NCI-H2171 treated with DMSO at 0.1 percent for 48 hours (cell line): ENCODE data around the gene CDK16.
A peak's percentile ranks its signal among the peaks of the same experiment; 100 is the strongest.

Source experiments
- DNase-seq: peaks from one replicate; lab custom pipeline; 2025; lab: John Stamatoyannopoulos, UW

Gene CDK16

DNA sequence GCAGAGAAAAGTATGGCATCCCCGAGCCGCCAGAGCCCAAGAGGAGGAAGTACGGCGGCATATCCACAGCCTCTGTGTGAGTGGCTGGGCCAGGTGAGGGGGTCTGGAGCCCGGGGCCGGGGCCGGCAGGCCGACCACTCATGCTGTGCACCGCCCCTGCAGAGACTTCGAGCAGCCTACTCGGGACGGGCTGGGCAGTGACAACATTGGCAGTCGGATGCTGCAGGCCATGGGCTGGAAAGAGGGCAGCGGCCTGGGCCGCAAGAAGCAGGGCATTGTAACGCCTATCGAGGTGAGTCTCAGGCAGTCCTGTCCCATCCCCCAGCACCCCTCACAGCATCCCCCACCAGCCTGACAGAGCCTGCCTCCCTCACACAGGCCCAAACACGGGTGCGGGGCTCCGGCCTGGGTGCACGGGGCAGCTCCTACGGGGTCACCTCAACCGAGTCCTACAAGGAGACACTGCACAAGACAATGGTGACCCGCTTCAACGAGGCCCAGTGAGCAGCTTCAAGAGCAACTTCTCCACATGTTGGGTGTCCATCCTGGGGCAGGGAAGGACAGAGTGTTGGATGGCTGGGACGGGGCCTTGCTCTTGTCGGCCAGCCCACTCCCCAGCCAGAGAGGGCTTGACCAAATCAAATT is 32.3 kb upstream of the CDK16 start:
- DNase-seq = no peak

- no peak for DNase-seq
Measured at GRCh38 chrX:47187106-47187677, 31.3 kb upstream of the CDK16 start.

- no peak for DNase-seq
Measured at GRCh38 chrX:47189906-47190305, 28.6 kb upstream of the CDK16 start.

DNA sequence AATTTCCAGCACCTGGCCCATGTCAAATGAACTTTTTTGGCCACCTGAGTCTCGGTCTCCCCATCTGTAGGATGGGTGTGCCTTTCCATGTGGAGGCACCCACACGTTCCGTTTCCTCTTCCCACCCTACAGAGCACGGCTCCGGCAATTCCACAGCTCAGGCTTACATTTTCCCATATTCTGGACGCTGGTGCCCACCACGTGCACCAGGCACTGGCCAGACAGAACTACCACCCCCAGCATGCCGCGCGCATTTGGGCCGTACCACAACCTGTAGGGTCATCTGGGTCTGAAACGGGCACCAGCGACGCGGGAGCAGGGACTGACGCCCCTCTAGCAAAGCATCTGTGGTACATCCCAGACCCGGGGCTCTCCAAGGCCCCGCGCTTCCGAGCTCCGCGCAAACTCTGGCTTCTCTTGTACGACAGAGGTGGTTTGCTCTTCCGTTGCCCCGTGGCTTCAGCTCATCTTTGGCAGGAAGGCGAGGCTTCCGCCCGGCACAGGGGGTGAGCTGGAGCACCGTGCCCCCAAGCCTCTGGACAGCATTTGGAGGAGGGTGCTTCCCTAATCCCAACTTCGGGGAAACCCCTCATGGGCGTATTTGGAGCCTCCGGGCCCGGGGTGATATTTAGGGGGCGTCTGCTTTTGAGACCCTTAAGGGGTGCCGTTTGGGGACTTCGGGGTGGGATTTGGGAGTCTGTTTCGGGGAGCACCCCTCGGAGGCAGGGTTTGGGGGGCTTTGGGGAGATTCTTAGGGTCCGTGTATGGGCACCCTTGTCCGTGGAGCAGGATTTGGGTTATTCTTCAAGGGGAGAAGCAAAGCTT is 27.8 kb upstream of the CDK16 start:
- peak; percentile 91 for DNase-seq

- DNase-seq = peak; percentile 51
Measured at GRCh38 chrX:47191331-47191730, 27.1 kb upstream of the CDK16 start.

GRCh38 chrX:47191806-47192401 is 26.6 kb upstream of the CDK16 start:
- no peak for DNase-seq

DNA sequence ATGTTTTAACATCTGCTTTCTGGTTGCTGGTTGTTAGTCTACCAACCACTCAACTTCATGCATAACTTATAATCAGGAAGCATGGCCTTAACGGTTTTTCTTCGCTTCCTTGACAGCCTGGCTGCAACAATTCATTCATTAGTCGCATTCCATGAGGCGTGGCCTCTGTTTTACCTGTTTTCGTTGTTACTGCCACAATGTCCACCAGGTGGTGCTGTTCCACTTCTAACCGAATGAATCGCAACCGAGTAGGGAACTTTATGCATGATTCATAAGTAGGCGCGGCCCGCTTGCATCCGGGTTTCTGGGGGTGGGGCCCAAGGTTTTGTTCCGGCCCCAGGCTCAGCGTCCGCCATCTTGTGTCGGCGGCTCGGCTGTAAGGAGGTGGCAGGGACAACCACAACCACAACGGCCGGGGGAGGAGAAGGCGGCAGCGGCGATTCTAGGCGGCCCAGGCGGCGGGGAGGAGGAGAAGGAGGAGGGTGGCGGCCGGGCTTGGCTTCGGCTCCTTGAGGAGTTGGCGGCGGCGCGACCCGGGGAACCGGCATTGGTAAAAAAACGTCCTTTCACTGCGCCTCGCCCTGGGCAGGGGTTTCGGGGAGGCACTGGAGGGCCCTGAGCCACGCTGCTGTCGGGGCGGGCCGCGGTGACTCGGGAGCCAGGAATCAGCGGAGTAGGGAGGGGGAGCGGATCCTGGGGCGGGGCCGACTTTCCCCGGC is 24.8 kb upstream of the CDK16 start, which contains the start of gene UBA1:
Gene UBA1 (plus strand): TSS at position 355 of the 719 bp plus-strand sequence. CDS start 4,974 bp downstream, outside the sequence.
- DNase-seq = peak; percentile 89

- no peak for DNase-seq
Measured at GRCh38 chrX:47194194-47194787, 24.2 kb upstream of the CDK16 start.

DNA sequence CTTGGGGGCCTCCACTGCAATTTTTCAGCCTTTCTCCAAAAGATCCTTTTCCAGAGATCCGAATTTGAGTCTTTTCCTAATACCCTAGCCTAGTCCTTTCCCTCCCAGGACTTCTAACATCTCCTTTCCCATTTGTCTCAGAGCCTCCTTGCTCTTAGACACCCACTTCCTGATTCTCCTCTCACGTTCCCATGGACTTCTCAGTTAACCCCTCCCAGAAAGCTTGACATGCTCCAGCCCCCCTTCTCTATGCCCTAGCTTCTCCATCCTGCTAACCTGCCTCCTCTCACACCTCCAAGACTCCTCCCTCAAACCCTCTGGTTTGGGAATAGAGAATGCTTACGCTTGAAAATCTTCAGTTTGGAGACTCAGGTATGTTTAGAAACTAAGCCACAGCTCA is 22.4 kb upstream of the CDK16 start:
- DNase-seq = no peak

DNA sequence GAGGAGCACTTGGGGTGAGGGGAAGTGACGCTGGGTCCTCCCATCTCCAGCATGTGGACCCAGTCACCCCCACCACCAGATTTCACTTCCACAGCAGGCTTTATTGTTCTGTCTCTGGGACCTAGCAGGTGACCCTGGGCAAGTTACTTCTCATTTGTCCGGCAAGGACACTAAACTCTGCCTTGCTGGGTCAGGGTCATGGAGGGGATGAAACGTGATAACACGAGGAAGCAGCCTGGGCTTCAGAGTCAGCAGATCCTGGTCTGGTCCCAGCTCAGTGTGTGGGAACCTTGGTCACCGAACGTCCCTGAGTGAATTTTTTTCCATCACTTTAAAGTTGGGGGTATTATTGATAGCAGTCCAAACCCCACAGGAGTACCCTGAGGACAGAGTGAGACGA is 21.0 kb upstream of the CDK16 start:
- DNase-seq = no peak

DNA sequence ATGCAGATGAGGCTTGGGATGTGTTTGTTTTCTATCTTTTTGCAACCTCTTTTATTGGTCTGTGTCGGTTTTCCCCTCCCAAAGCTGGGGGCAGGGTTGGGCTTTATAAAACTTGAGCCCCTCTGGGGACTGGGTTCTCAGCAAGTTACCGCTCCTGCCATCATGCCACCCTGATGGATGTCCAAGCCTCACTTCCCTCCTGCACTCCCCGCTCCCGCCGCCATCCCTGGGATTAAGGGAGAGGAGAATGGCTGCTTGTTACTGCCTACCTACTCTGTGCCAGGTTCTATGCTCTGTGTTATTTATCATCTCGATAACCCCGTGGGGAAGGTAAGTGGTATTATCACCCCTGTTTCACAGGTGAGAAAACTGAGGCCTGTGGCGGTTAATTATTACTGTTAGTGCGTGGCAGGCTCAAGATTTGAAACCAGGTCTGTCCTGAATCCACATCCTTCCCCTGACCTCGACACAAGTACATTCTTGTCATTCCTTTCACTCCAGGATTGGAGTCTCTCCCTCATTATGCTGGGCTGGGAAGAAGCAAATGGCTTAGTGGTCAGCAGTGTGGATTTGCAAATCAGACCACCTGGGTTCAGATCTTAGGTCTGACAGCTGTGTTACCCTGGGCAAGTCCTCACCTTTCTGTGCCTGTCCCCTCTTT is 20.3 kb upstream of the CDK16 start:
- DNase-seq = no peak

- DNase-seq = no peak
Measured at GRCh38 chrX:47198687-47199080, 19.8 kb upstream of the CDK16 start.

DNA sequence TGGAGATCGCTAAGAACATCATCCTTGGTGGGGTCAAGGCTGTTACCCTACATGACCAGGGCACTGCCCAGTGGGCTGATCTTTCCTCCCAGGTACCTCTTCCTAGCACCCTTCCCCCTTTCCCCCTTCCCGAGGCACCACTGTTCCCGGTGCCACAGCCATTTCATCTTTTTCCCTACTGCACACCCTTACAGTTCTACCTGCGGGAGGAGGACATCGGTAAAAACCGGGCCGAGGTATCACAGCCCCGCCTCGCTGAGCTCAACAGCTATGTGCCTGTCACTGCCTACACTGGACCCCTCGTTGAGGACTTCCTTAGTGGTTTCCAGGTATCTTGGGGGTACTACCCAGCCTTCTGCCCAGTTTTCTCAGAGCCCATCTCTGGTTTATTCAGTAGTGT is 19.2 kb upstream of the CDK16 start:
- DNase-seq = no peak

DNA sequence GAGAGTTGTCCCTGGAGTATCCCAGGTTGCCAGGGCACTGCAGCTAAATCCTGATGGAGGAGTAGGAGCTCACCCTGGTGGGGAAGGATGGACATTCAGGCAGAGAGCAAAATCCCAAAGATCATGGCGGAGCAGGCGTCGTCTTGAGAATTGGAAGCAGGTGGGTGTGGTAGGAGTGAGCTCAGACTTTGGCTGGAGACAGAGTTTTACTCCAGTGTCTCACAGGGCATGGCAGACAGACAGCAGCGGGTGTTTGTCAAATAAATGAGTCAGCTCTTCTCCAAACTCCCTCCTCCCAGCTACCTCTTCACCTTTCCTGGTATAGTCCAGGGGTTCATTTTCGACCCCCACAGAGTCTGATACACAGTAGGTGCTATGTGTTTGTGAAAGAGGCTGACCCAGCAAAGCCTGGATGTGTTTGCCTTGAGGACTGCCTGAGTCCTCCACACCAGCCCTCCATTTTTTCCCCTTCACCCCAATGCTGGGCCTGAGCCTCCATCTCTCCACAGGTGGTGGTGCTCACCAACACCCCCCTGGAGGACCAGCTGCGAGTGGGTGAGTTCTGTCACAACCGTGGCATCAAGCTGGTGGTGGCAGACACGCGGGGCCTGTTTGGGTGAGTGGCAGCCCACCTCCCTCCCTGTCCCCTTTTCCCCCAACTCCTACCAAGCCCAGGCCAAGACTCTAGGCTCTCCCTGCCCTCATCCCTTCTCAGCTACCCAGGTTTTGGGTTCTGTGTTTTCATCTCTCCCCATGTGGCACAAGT is 17.9 kb upstream of the CDK16 start:
- DNase-seq = no peak

GRCh38 chrX:47201345-47201944 is 17.0 kb upstream of the CDK16 start:
- DNase-seq = no peak

DNA sequence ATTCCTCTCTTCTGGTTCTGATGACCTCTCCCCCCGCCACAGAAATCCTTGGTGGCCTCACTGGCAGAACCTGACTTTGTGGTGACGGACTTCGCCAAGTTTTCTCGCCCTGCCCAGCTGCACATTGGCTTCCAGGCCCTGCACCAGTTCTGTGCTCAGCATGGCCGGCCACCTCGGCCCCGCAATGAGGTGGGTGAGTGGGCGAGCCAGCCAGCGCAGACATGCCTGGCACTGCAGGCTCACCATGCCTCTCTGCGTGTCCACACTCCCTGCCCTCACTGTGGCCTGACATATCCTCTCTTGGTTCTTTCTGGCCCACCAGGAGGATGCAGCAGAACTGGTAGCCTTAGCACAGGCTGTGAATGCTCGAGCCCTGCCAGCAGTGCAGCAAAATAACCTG is 16.2 kb upstream of the CDK16 start:
- DNase-seq = no peak

GRCh38 chrX:47202877-47203276 is 15.6 kb upstream of the CDK16 start:
- DNase-seq = no peak

GRCh38 chrX:47204970-47205369 is 13.5 kb upstream of the CDK16 start:
- peak; percentile 50 for DNase-seq

DNA sequence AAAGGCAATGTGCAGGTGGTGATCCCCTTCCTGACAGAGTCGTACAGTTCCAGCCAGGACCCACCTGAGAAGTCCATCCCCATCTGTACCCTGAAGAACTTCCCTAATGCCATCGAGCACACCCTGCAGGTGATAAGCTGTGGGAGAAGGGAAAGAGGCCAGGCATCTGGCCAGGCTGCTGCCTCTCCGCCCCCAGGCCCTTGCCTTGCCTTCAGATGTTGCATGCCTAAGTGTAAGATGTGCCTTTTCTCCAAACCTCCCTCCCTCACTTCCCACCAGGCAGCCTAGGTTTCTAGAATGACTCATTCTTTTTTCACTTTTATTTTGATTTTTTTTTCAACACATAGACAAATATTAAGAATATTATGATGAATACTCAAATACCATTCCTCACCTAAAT is 12.2 kb upstream of the CDK16 start:
- DNase-seq = no peak

DNA sequence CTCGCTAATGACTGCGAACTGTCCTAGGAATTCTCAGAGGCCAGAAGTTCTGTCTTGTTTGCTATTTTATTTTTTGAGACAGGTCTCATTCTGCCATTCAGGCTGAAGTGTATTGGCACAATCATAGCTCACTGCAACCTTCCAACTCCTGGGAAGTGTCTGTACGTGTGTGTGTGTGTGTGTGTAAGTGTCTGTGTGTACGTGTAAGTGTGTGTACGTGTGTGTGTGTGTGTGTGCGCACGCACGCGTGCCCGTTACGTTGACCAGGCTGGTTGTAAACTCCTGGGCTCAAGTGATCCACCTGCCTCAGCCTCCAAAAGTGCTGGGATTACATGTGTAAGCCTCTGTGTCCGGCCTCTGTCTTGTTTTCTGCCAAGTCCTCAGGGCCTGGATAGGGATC is 10.4 kb upstream of the CDK16 start:
- DNase-seq = no peak
